WTC11 (cell line): ENCODE measurements around the gene RACGAP1. TPM values are rescaled to one million over a fixed set of nuclear protein-coding genes. Genes with fewer than 3 reads are reported as not detected.

Source experiments
- ATAC-seq: fragments of 200-7000 bp; cut with Tn5 transposase; 2 replicates; pipeline ENCODE4 v1.10.0; 2021; ENCODE audit warnings: mild to moderate bottlenecking, moderate library complexity
- CTCF ChIA-PET: fragments of 300-600 bp; sonication (Branson Sonifier 250); formaldehyde crosslinking; loops from one replicate; lab custom pipeline; 2021; ENCODE audit warnings: antibody characterized with exemption; lab: Charles Lee
- POLR2A ChIA-PET: fragments of 350-600 bp; sonication (Branson Sonifier 250); formaldehyde crosslinking; loops from one replicate; lab custom pipeline; 2021; ENCODE audit warnings: antibody characterized with exemption; lab: Charles Lee
- DNase-seq: peaks from one replicate; pipeline ENCODE4 v3.0.0; 2021; ENCODE audit warnings: low spot score
- H3K27ac Mint-ChIP-seq: 2 replicates; pipeline ENCODE4 v1.8.0; 2021; ENCODE audit warnings: mixed read lengths
- H3K27me3 Mint-ChIP-seq: 2 replicates; pipeline ENCODE4 v1.8.0; 2021; ENCODE audit warnings: low read depth, mild to moderate bottlenecking, moderate library complexity, mixed read lengths
- H3K36me3 Mint-ChIP-seq: 2 replicates; pipeline ENCODE4 v1.8.0; 2021; ENCODE audit warnings: mixed read lengths
- H3K4me1 Mint-ChIP-seq: 2 replicates; pipeline ENCODE4 v1.8.0; 2022; ENCODE audit warnings: mixed read lengths
- H3K4me3 Mint-ChIP-seq: 2 replicates; pipeline ENCODE4 v1.8.0; 2021; ENCODE audit warnings: mild to moderate bottlenecking, moderate library complexity, mixed read lengths
- H3K9me3 Mint-ChIP-seq: 2 replicates; pipeline ENCODE4 v1.8.0; 2021; ENCODE audit warnings: mixed read lengths
- CREB1 ChIP-seq: sonication (generic); formaldehyde crosslinking; IDR thresholded peaks from 2 replicates; pipeline ENCODE4 v1.8.0; 2023; ENCODE audit warnings: mild to moderate bottlenecking, missing genetic modification reagents
- ELF4 ChIP-seq: sonication (generic); formaldehyde crosslinking; IDR thresholded peaks from 2 replicates; pipeline ENCODE4 v1.8.1; 2022; ENCODE audit warnings: low read depth, mild to moderate bottlenecking, moderate library complexity, missing genetic modification reagents
- NFATC4 ChIP-seq: fragments of 250-450 bp; sonication (Bioruptor Pico); IDR thresholded peaks from 2 replicates; pipeline ENCODE4 v1.9.0; 2021; ENCODE audit warnings: mild to moderate bottlenecking
- ZNF263 ChIP-seq: sonication (generic); formaldehyde crosslinking; IDR thresholded peaks from 2 replicates; pipeline ENCODE4 v1.8.1; 2022; ENCODE audit warnings: low read depth, mild to moderate bottlenecking, moderate library complexity, missing genetic modification reagents
- total RNA-seq: library from RNA; stranded (reverse); gene quantifications from 3 replicates; pipeline ENCODE4 v1.2.3, GENCODE V29; 2021
- TF ChIP-seq, protein P1 (sequence below): sonication (generic); formaldehyde crosslinking; IDR thresholded peaks from 2 replicates; pipeline ENCODE4 v1.8.1; 2023; ENCODE audit warnings: mild to moderate bottlenecking, missing genetic modification reagents, moderate library complexity
- TF ChIP-seq, protein P2 (sequence below): fragments of 250-450 bp; sonication (Bioruptor Pico); IDR thresholded peaks from 2 replicates; pipeline ENCODE4 v1.8.0; 2021; ENCODE audit warnings: mild to moderate bottlenecking
- TF ChIP-seq, protein P3 (sequence below): sonication (generic); formaldehyde crosslinking; IDR thresholded peaks from 2 replicates; pipeline ENCODE4 v1.8.1; 2022; ENCODE audit warnings: low read depth, missing genetic modification reagents, borderline replicate concordance
- TF ChIP-seq, protein P4 (sequence below): sonication (generic); formaldehyde crosslinking; IDR thresholded peaks from 2 replicates; pipeline ENCODE4 v1.8.1; 2022; ENCODE audit warnings: mild to moderate bottlenecking, moderate library complexity, missing genetic modification reagents
- TF ChIP-seq, protein P5 (sequence below): sonication (generic); formaldehyde crosslinking; IDR thresholded peaks from 2 replicates; pipeline ENCODE4 v1.8.0; 2022; ENCODE audit warnings: mild to moderate bottlenecking, missing genetic modification reagents
- TF ChIP-seq, protein P6 (sequence below): sonication (generic); formaldehyde crosslinking; IDR thresholded peaks from 2 replicates; pipeline ENCODE4 v1.8.0; 2022; ENCODE audit warnings: mild to moderate bottlenecking, missing genetic modification reagents
- TF ChIP-seq, protein P7 (sequence below): sonication (generic); formaldehyde crosslinking; IDR thresholded peaks from 2 replicates; pipeline ENCODE4 v1.8.0; 2023; ENCODE audit warnings: missing genetic modification reagents, mild to moderate bottlenecking, borderline replicate concordance
- TF ChIP-seq, protein P8 (sequence below): sonication (generic); formaldehyde crosslinking; IDR thresholded peaks from 2 replicates; pipeline ENCODE4 v1.8.0; 2023; ENCODE audit warnings: missing genetic modification reagents

The RACGAP1 gene
- total RNA-seq, 1 experiment from 2014 or later, result 87.7 TPM

DNA sequence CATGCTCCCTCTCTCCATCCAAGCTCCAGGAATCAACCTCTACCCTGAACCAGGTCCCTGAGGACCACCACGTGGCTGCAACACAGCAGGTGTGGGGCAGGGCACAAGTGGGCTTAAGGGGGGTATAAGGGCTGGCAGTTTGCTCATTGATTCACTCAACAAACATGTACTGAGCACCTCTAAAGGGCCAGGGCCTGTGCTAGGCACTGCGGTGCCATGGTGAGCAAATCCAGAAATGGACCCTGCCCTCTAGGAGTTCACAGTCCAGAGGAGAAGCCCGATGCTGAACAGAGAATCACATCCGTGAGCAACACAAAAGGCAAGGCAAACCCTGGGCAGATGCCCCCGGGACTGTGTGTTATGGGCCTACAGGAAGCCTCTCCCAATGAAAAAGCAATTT, 81.2 kb downstream of the RACGAP1 start:
- H3K36me3 Mint-ChIP-seq, result no peaks in the 10 kb centered on the region
- no peak for TF ChIP-seq NFATC4 (CRISPR knock-in tag)
- TF ChIP-seq, protein P1, sequence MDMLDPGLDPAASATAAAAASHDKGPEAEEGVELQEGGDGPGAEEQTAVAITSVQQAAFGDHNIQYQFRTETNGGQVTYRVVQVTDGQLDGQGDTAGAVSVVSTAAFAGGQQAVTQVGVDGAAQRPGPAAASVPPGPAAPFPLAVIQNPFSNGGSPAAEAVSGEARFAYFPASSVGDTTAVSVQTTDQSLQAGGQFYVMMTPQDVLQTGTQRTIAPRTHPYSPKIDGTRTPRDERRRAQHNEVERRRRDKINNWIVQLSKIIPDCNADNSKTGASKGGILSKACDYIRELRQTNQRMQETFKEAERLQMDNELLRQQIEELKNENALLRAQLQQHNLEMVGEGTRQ (CRISPR knock-in tag), result no peak
- TF ChIP-seq, protein P2, sequence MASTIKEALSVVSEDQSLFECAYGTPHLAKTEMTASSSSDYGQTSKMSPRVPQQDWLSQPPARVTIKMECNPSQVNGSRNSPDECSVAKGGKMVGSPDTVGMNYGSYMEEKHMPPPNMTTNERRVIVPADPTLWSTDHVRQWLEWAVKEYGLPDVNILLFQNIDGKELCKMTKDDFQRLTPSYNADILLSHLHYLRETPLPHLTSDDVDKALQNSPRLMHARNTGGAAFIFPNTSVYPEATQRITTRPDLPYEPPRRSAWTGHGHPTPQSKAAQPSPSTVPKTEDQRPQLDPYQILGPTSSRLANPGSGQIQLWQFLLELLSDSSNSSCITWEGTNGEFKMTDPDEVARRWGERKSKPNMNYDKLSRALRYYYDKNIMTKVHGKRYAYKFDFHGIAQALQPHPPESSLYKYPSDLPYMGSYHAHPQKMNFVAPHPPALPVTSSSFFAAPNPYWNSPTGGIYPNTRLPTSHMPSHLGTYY (CRISPR knock-in tag), result no peak
- TF ChIP-seq, protein P3, sequence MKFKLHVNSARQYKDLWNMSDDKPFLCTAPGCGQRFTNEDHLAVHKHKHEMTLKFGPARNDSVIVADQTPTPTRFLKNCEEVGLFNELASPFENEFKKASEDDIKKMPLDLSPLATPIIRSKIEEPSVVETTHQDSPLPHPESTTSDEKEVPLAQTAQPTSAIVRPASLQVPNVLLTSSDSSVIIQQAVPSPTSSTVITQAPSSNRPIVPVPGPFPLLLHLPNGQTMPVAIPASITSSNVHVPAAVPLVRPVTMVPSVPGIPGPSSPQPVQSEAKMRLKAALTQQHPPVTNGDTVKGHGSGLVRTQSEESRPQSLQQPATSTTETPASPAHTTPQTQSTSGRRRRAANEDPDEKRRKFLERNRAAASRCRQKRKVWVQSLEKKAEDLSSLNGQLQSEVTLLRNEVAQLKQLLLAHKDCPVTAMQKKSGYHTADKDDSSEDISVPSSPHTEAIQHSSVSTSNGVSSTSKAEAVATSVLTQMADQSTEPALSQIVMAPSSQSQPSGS (CRISPR knock-in tag), result no peak
- TF ChIP-seq, protein P4, sequence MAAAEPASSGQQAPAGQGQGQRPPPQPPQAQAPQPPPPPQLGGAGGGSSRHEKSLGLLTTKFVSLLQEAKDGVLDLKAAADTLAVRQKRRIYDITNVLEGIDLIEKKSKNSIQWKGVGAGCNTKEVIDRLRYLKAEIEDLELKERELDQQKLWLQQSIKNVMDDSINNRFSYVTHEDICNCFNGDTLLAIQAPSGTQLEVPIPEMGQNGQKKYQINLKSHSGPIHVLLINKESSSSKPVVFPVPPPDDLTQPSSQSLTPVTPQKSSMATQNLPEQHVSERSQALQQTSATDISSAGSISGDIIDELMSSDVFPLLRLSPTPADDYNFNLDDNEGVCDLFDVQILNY (CRISPR knock-in tag), result no peak
- DNase-seq (no peak), ATAC-seq (no peak)
- ChIA-PET POLR2A (no interaction called here), CTCF (interaction anchor here (1.2 to 2.7 kb wide), 5 partner anchors 12 to 112 kb away, joined by 5 to 24 read pairs (median 8); no protein-coding TSS in a partner anchor)
- peaks cover 40% of the 10 kb centered on the region for H3K4me1 Mint-ChIP-seq
- H3K9me3 Mint-ChIP-seq, result no peaks in the 10 kb centered on the region
- H3K27me3 Mint-ChIP-seq, result peaks cover 9% of the 10 kb centered on the region; the same call in 1 of the 2 replicates
- no peak overlapping the region for H3K4me3 Mint-ChIP-seq
- no peak overlapping the region for H3K27ac Mint-ChIP-seq

DNA sequence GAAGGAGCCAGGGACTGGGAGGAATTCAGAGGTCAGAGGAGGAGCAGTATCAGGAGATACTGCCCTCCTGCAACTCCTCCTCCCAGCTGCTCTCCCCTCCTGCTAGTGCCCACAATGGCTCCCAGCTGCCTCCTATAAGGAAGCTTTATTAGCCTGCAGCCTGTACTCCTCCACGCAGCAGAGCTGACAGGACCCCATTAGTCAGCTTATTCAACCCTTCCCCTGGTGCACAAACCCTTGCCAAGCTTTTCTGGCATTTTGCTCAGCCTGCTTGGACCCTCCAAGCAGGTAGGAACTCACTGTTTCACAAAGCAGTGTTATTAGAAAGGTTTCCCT, 81.7 kb downstream of the RACGAP1 start:
- H3K27ac Mint-ChIP-seq, result no peak overlapping the region
- H3K4me1 Mint-ChIP-seq, result peaks cover 40% of the 10 kb centered on the region
- H3K27me3 Mint-ChIP-seq, result peaks cover 9% of the 10 kb centered on the region; the same call in 1 of the 2 replicates
- ATAC-seq (no peak), DNase-seq (no peak)
- no peaks in the 10 kb centered on the region for H3K36me3 Mint-ChIP-seq
- no peaks in the 10 kb centered on the region for H3K9me3 Mint-ChIP-seq
- POLR2A ChIA-PET, result interaction anchor here (0.7 kb wide), 1 partner anchor 86 kb away, joined by 3 read pairs; no protein-coding TSS in a partner anchor
- CTCF ChIA-PET, result interaction anchor here (1.2 to 2.7 kb wide), 7 partner anchors 12 to 113 kb away, joined by 4 to 24 read pairs (median 6); no protein-coding TSS in a partner anchor
- no peak for TF ChIP-seq ELF4
- TF ChIP-seq, protein P5, sequence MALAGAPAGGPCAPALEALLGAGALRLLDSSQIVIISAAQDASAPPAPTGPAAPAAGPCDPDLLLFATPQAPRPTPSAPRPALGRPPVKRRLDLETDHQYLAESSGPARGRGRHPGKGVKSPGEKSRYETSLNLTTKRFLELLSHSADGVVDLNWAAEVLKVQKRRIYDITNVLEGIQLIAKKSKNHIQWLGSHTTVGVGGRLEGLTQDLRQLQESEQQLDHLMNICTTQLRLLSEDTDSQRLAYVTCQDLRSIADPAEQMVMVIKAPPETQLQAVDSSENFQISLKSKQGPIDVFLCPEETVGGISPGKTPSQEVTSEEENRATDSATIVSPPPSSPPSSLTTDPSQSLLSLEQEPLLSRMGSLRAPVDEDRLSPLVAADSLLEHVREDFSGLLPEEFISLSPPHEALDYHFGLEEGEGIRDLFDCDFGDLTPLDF (CRISPR knock-in tag), result no peak
- no peak overlapping the region for H3K4me3 Mint-ChIP-seq

DNA sequence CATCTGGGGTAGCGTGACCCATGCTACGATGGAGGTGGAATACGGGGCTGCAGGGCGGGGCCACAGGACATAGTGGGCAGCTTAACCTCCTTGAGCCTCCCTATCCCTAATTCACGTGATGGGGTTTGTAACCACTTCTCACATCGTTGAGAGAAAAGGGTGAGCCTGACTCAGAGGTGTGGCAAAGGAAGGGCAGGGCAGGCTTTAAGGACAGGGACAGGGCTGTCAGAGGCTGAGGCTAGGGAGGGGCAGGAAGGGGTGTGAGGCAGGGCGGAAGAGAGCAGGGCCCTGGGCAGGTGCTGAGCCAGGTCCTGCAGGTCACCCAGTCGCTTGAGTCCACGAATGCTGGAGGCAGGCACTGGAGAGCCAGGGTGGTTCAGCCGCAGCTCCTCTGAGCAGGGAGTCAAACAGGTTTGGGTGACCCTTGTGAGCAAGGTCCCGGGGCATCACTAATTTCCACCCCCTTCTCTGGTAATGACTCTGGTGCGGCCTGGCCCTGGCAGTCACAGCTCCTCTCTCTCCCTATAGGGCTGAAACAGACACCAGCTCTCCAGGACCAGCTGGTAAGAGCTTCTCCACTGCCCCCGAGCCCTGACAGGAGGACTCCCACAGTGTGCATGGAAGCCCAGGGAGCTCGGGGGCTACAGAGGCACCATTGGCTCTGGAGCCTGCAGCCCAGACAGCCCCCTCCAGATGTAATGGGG, 82.2 kb downstream of the RACGAP1 start:
- Mint-ChIP-seq H3K4me3 (no peak overlapping the region), H3K27me3 (peaks cover 9% of the 10 kb centered on the region; the same call in 1 of the 2 replicates), H3K4me1 (peaks cover 43% of the 10 kb centered on the region), H3K36me3 (no peaks in the 10 kb centered on the region), H3K9me3 (no peaks in the 10 kb centered on the region), H3K27ac (no peak overlapping the region)
- DNase-seq, result no peak
- POLR2A ChIA-PET, result interaction anchor here (0.7 kb wide), 1 partner anchor 87 kb away, joined by 3 read pairs; no protein-coding TSS in a partner anchor
- no peak for ATAC-seq
- CTCF ChIA-PET, result interaction anchor here (1.2 to 2.7 kb wide), 9 partner anchors 9 to 113 kb away, joined by 3 to 24 read pairs (median 6); no protein-coding TSS in a partner anchor
- TF ChIP-seq, protein P6, sequence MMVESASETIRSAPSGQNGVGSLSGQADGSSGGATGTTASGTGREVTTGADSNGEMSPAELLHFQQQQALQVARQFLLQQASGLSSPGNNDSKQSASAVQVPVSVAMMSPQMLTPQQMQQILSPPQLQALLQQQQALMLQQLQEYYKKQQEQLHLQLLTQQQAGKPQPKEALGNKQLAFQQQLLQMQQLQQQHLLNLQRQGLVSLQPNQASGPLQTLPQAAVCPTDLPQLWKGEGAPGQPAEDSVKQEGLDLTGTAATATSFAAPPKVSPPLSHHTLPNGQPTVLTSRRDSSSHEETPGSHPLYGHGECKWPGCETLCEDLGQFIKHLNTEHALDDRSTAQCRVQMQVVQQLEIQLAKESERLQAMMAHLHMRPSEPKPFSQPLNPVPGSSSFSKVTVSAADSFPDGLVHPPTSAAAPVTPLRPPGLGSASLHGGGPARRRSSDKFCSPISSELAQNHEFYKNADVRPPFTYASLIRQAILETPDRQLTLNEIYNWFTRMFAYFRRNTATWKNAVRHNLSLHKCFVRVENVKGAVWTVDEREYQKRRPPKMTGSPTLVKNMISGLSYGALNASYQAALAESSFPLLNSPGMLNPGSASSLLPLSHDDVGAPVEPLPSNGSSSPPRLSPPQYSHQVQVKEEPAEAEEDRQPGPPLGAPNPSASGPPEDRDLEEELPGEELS (CRISPR knock-in tag), result no peak
- no peak for TF ChIP-seq CREB1
- TF ChIP-seq ZNF263 (CRISPR knock-in tag), result no peak
- TF ChIP-seq, protein P7, sequence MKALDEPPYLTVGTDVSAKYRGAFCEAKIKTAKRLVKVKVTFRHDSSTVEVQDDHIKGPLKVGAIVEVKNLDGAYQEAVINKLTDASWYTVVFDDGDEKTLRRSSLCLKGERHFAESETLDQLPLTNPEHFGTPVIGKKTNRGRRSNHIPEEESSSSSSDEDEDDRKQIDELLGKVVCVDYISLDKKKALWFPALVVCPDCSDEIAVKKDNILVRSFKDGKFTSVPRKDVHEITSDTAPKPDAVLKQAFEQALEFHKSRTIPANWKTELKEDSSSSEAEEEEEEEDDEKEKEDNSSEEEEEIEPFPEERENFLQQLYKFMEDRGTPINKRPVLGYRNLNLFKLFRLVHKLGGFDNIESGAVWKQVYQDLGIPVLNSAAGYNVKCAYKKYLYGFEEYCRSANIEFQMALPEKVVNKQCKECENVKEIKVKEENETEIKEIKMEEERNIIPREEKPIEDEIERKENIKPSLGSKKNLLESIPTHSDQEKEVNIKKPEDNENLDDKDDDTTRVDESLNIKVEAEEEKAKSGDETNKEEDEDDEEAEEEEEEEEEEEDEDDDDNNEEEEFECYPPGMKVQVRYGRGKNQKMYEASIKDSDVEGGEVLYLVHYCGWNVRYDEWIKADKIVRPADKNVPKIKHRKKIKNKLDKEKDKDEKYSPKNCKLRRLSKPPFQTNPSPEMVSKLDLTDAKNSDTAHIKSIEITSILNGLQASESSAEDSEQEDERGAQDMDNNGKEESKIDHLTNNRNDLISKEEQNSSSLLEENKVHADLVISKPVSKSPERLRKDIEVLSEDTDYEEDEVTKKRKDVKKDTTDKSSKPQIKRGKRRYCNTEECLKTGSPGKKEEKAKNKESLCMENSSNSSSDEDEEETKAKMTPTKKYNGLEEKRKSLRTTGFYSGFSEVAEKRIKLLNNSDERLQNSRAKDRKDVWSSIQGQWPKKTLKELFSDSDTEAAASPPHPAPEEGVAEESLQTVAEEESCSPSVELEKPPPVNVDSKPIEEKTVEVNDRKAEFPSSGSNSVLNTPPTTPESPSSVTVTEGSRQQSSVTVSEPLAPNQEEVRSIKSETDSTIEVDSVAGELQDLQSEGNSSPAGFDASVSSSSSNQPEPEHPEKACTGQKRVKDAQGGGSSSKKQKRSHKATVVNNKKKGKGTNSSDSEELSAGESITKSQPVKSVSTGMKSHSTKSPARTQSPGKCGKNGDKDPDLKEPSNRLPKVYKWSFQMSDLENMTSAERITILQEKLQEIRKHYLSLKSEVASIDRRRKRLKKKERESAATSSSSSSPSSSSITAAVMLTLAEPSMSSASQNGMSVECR (CRISPR knock-in tag), result no peak
- TF ChIP-seq, protein P8, sequence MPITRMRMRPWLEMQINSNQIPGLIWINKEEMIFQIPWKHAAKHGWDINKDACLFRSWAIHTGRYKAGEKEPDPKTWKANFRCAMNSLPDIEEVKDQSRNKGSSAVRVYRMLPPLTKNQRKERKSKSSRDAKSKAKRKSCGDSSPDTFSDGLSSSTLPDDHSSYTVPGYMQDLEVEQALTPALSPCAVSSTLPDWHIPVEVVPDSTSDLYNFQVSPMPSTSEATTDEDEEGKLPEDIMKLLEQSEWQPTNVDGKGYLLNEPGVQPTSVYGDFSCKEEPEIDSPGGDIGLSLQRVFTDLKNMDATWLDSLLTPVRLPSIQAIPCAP (CRISPR knock-in tag), result no peak
